ENCODE data around the gene ERI3.

ERI3 gene

GRCh38 chr1:44238660-44239059, 116.4 kb downstream of the ERI3 start:
- H3K4me1 ChIP-seq (ENCODE audit: control insufficient read depth, low read depth, low read length): peaks cover 2% of the 10 kb centered on the region
- H3K9ac ChIP-seq (ENCODE audit: low read length): no peak overlapping the region
- no peaks in the 10 kb centered on the region for H3K27me3 ChIP-seq (ENCODE audit: control insufficient read depth, insufficient read depth, low read length)
- H3K9me3 ChIP-seq (ENCODE audit: control insufficient read depth, low read depth, low read length): no peaks in the 10 kb centered on the region
- no peaks in the 10 kb centered on the region for H3K36me3 ChIP-seq (ENCODE audit: control insufficient read depth, low read depth, low read length)
- H3K27ac ChIP-seq (ENCODE audit: low read length): no peak overlapping the region
- no peak overlapping the region for H3K4me3 ChIP-seq (ENCODE audit: low read length)

DNA sequence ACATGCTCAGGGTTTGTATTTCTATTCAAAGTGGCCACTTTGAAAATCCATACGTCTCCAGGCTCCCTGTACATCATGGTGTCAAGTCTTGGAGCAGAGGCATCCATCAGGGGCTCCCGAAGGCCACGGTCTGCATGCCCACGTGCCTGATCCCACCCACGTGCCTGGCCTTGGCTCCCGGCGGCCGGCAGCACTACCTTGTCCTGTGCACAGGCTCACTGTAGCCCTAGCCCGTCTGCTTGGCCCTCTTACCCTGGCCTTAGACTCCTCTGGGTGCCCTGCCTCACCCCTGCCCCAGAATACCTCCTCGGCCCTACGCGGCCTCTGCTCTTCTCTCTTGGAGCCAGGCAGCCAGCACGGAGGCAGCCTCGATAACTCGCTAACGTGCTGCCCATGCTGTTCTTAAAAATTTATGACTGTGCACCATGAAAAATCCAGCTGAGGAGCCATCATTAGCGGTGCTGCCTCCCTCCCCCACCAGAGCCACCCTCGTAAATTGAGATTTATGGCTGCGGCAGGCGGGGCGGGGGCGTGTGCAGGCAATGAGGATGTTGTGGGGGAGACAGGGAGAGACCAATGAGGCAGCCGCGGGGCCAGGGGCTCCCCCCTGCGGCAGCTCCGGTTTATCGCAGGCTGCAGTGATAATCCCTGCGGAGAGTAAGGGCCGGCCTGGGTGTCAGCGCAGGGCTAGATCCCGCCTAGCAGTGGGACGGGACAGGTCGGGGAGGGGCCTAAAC, 117.2 kb downstream of the ERI3 start:
- Histone ChIP-seq H3K9me3 (ENCODE audit: control insufficient read depth, low read depth, low read length) (no peaks in the 10 kb centered on the region), H3K9ac (ENCODE audit: low read length) (no peak overlapping the region), H3K27ac (ENCODE audit: low read length) (no peak overlapping the region), H3K36me3 (ENCODE audit: control insufficient read depth, low read depth, low read length) (no peaks in the 10 kb centered on the region), H3K27me3 (ENCODE audit: control insufficient read depth, insufficient read depth, low read length) (no peaks in the 10 kb centered on the region), H3K4me3 (ENCODE audit: low read length) (no peak overlapping the region), H3K4me1 (ENCODE audit: control insufficient read depth, low read depth, low read length) (peaks cover 2% of the 10 kb centered on the region)

GRCh38 chr1:44236490-44237272, 118.4 kb downstream of the ERI3 start:
- Histone ChIP-seq H3K36me3 (ENCODE audit: control insufficient read depth, low read depth, low read length) (no peaks in the 10 kb centered on the region), H3K27me3 (ENCODE audit: control insufficient read depth, insufficient read depth, low read length) (no peaks in the 10 kb centered on the region), H3K27ac (ENCODE audit: low read length) (no peak overlapping the region), H3K9me3 (ENCODE audit: control insufficient read depth, low read depth, low read length) (no peaks in the 10 kb centered on the region), H3K9ac (ENCODE audit: low read length) (no peak overlapping the region), H3K4me3 (ENCODE audit: low read length) (no peak overlapping the region), H3K4me1 (ENCODE audit: control insufficient read depth, low read depth, low read length) (peaks cover 2% of the 10 kb centered on the region)

- H3K27ac ChIP-seq (ENCODE audit: low read length): no peak overlapping the region
- no peaks in the 10 kb centered on the region for H3K27me3 ChIP-seq (ENCODE audit: control insufficient read depth, insufficient read depth, low read length)
- H3K4me1 ChIP-seq (ENCODE audit: control insufficient read depth, low read depth, low read length): peaks cover 2% of the 10 kb centered on the region
- no peaks in the 10 kb centered on the region for H3K36me3 ChIP-seq (ENCODE audit: control insufficient read depth, low read depth, low read length)
- H3K9me3 ChIP-seq (ENCODE audit: control insufficient read depth, low read depth, low read length): no peaks in the 10 kb centered on the region
- no peak overlapping the region for H3K4me3 ChIP-seq (ENCODE audit: low read length)
- H3K9ac ChIP-seq (ENCODE audit: low read length): no peak overlapping the region
Measured at GRCh38 chr1:44235808-44236207, 119.2 kb downstream of the ERI3 start.

- Histone ChIP-seq H3K4me1 (ENCODE audit: control insufficient read depth, low read depth, low read length) (no peaks in the 10 kb centered on the region), H3K9me3 (ENCODE audit: control insufficient read depth, low read depth, low read length) (no peaks in the 10 kb centered on the region), H3K27me3 (ENCODE audit: control insufficient read depth, insufficient read depth, low read length) (no peaks in the 10 kb centered on the region), H3K4me3 (ENCODE audit: low read length) (no peak overlapping the region), H3K9ac (ENCODE audit: low read length) (no peak overlapping the region), H3K36me3 (ENCODE audit: control insufficient read depth, low read depth, low read length) (no peaks in the 10 kb centered on the region), H3K27ac (ENCODE audit: low read length) (no peak overlapping the region)
Measured at GRCh38 chr1:44233593-44233992, 121.5 kb downstream of the ERI3 start.

GRCh38 chr1:44230796-44231195, 124.3 kb downstream of the ERI3 start:
- Histone ChIP-seq H3K4me1 (ENCODE audit: control insufficient read depth, low read depth, low read length) (no peaks in the 10 kb centered on the region), H3K27ac (ENCODE audit: low read length) (no peak overlapping the region), H3K27me3 (ENCODE audit: control insufficient read depth, insufficient read depth, low read length) (no peaks in the 10 kb centered on the region), H3K9ac (ENCODE audit: low read length) (no peak overlapping the region), H3K4me3 (ENCODE audit: low read length) (no peak overlapping the region), H3K9me3 (ENCODE audit: control insufficient read depth, low read depth, low read length) (peaks cover 12% of the 10 kb centered on the region), H3K36me3 (ENCODE audit: control insufficient read depth, low read depth, low read length) (no peaks in the 10 kb centered on the region)

DNA sequence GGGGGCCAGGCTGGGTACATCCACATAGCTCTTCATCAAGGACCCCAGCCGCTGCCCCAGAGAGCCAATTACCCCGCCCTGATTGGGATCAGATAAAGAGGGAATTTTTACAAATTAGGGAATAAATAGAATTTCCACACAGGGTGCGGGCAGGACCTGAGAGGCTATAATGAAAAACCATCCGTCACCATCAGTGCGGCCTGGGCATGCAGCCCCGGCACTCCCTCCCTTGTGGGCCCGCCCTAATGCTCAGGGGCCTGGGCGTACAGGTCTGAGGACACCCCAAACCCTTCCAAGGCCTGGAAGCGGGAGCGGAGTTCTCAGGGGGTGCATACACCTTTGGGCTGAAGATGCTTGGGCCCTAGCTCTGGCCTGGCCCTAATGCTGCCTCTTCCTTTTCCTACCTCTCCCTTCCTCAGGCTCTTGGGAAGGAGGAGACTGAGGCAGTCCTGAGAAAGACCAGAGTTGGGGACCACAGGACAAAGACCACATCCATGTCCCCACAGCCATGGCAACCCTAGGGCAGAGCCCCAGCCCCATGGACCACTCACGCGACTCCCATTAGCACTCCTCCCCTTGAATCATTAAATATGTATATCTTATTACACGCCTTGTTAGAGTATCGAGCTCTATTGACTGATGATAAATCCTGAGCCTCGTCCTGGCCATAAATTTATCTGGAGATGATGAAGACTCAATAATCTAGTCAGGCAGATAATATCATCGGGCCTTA, 125.5 kb downstream of the ERI3 start:
- Histone ChIP-seq H3K4me1 (ENCODE audit: control insufficient read depth, low read depth, low read length) (no peaks in the 10 kb centered on the region), H3K27me3 (ENCODE audit: control insufficient read depth, insufficient read depth, low read length) (no peaks in the 10 kb centered on the region), H3K9me3 (ENCODE audit: control insufficient read depth, low read depth, low read length) (peaks cover 20% of the 10 kb centered on the region), H3K4me3 (ENCODE audit: low read length) (no peak overlapping the region), H3K9ac (ENCODE audit: low read length) (no peak overlapping the region), H3K27ac (ENCODE audit: low read length) (no peak overlapping the region), H3K36me3 (ENCODE audit: control insufficient read depth, low read depth, low read length) (no peaks in the 10 kb centered on the region)

GRCh38 chr1:44228218-44228617, 126.8 kb downstream of the ERI3 start:
- Histone ChIP-seq H3K4me1 (ENCODE audit: control insufficient read depth, low read depth, low read length) (no peaks in the 10 kb centered on the region), H3K4me3 (ENCODE audit: low read length) (no peak overlapping the region), H3K9me3 (ENCODE audit: control insufficient read depth, low read depth, low read length) (peaks cover 20% of the 10 kb centered on the region), H3K27ac (ENCODE audit: low read length) (no peak overlapping the region), H3K36me3 (ENCODE audit: control insufficient read depth, low read depth, low read length) (no peaks in the 10 kb centered on the region), H3K9ac (ENCODE audit: low read length) (no peak overlapping the region), H3K27me3 (ENCODE audit: control insufficient read depth, insufficient read depth, low read length) (no peaks in the 10 kb centered on the region)

DNA sequence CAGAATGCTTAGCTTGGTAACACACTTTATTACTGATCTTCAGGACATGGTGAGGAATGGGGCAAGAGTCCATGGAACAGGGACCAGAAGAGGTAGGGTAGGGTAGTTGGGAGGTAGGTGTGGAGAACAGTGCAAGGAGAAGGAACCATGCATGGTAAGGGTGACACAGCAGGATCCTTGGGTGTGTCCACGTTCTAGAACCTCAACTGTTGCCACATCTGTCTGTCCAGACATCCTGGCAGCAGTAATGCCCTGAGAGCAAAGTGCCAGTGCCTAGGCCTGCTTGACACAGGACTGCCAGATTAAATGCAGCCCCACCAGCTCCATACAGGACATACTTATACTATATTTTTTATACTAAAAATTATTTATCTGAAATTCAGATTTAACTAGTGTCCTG, 127.8 kb downstream of the ERI3 start:
- H3K9me3 ChIP-seq (ENCODE audit: control insufficient read depth, low read depth, low read length): peaks cover 20% of the 10 kb centered on the region
- H3K36me3 ChIP-seq (ENCODE audit: control insufficient read depth, low read depth, low read length): no peaks in the 10 kb centered on the region
- no peak overlapping the region for H3K9ac ChIP-seq (ENCODE audit: low read length)
- H3K27me3 ChIP-seq (ENCODE audit: control insufficient read depth, insufficient read depth, low read length): no peaks in the 10 kb centered on the region
- H3K27ac ChIP-seq (ENCODE audit: low read length): no peak overlapping the region
- H3K4me1 ChIP-seq (ENCODE audit: control insufficient read depth, low read depth, low read length): no peaks in the 10 kb centered on the region
- no peak overlapping the region for H3K4me3 ChIP-seq (ENCODE audit: low read length)

DNA sequence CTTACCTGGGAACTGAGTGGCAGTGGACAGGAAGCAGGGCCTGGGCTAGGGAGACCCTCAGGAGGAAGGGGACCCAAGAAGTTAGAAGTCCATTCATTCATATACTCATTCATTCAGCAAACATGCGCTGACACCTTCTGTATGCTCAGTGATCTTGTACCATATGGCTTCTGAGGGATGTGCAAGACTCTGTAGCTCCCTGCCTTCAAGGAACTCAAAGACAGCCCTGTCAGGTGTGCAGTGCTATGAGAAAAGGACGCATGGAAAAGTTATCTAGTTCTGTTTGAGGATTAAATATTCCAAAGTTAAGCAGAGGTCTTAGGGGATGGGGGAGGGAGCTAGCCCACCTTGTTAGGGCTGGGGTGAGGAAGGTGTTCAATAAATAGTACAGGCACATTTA, 129.3 kb downstream of the ERI3 start:
- no peaks in the 10 kb centered on the region for H3K27me3 ChIP-seq (ENCODE audit: control insufficient read depth, insufficient read depth, low read length)
- H3K9me3 ChIP-seq (ENCODE audit: control insufficient read depth, low read depth, low read length): peaks cover 20% of the 10 kb centered on the region
- peaks cover 8% of the 10 kb centered on the region for H3K36me3 ChIP-seq (ENCODE audit: control insufficient read depth, low read depth, low read length)
- no peak overlapping the region for H3K9ac ChIP-seq (ENCODE audit: low read length)
- no peak overlapping the region for H3K4me3 ChIP-seq (ENCODE audit: low read length)
- no peaks in the 10 kb centered on the region for H3K4me1 ChIP-seq (ENCODE audit: control insufficient read depth, low read depth, low read length)
- no peak overlapping the region for H3K27ac ChIP-seq (ENCODE audit: low read length)

DNA sequence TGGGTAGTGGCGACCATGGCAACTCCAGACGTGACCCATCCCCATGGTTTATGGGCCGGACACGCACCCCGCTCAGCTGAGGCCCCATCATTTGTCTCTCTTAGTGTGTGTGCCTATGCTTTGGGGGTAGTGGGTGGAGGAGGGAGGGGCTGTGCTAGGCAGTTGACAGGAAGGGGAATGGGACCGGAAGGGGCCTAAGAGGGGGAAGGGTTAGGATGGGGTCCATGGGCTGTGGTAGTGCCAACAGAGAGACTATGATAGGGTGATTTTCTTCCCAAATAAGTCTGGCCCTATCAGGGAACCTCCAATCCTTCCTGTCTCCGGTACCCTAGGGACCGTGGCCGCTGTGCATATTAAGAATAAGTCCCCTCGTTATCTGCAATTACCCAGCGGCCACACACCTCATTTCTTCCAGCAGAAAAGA, 131.9 kb downstream of the ERI3 start:
- no peak overlapping the region for H3K4me3 ChIP-seq (ENCODE audit: low read length)
- no peaks in the 10 kb centered on the region for H3K27me3 ChIP-seq (ENCODE audit: control insufficient read depth, insufficient read depth, low read length)
- H3K27ac ChIP-seq (ENCODE audit: low read length): no peak overlapping the region
- peaks cover 33% of the 10 kb centered on the region for H3K36me3 ChIP-seq (ENCODE audit: control insufficient read depth, low read depth, low read length)
- no peaks in the 10 kb centered on the region for H3K4me1 ChIP-seq (ENCODE audit: control insufficient read depth, low read depth, low read length)
- no peak overlapping the region for H3K9ac ChIP-seq (ENCODE audit: low read length)
- H3K9me3 ChIP-seq (ENCODE audit: control insufficient read depth, low read depth, low read length): peaks cover 20% of the 10 kb centered on the region
